Liver (tissue), 9 donors: ENCODE measurements around the gene UBE2E2. TPM values are rescaled to one million over a fixed set of nuclear protein-coding genes. Genes with fewer than 3 reads are reported as not detected.

Source experiments
- DNase-seq: peaks from one replicate; pipeline ENCODE4 v3.0.0-alpha.2; 2017; ENCODE audit warnings: low spot score
- H3K27ac ChIP-seq, 2 donors: one replicate each; pipeline ENCODE4 v1.7.0; 2013; ENCODE audit warnings: inconsistent platforms in 2 of 2, low read length in 2 of 2, control low read depth in 1 of 2, low read depth in 1 of 2, mild to moderate bottlenecking in 1 of 2
- H3K27me3 ChIP-seq, 4 donors: one replicate each; pipeline versions ENCODE4 v1.6.1 to v1.7.0; 2013; ENCODE audit warnings: low read length in 3 of 4, inconsistent platforms in 1 of 4, mild to moderate bottlenecking in 1 of 4, moderate library complexity in 1 of 4; ENCODE audit not compliant: control insufficient read depth in 4 of 4, insufficient read depth in 4 of 4
- H3K36me3 ChIP-seq, 4 donors: one replicate each; pipeline versions ENCODE4 v1.6.1 to v1.7.0; 2013; ENCODE audit warnings: low read length in 3 of 4, mild to moderate bottlenecking in 3 of 4, low read depth in 1 of 4, moderate library complexity in 1 of 4; ENCODE audit not compliant: control insufficient read depth in 4 of 4, insufficient read depth in 3 of 4
- H3K4me1 ChIP-seq, 4 donors: one replicate each; pipeline versions ENCODE4 v1.6.1 to v1.7.0; 2013; ENCODE audit warnings: low read length in 3 of 4, mild to moderate bottlenecking in 3 of 4, moderate library complexity in 1 of 4; ENCODE audit not compliant: control insufficient read depth in 4 of 4, insufficient read depth in 4 of 4
- H3K4me3 ChIP-seq, 3 donors: one replicate each; pipeline versions ENCODE4 v1.6.1 to v1.7.0; 2013; ENCODE audit warnings: low read length in 3 of 3, control low read depth in 1 of 3, low read depth in 1 of 3, mild to moderate bottlenecking in 1 of 3
- H3K9ac ChIP-seq, 2 donors: one replicate each; pipeline ENCODE4 v1.7.0; 2013; ENCODE audit warnings: low read length in 2 of 2, mild to moderate bottlenecking in 2 of 2, moderate library complexity in 2 of 2, control low read depth in 1 of 2, low read depth in 1 of 2
- H3K9me3 ChIP-seq, 4 donors: one replicate each; pipeline versions ENCODE4 v1.6.1 to v1.7.0; 2013; ENCODE audit warnings: low read length in 3 of 4; ENCODE audit not compliant: control insufficient read depth in 4 of 4
- FOXA1 ChIP-seq: IDR thresholded peaks from 2 replicates; pipeline ENCODE4 v1.6.1; 2016; ENCODE audit warnings: antibody characterized with exemption
- FOXA2 ChIP-seq: IDR thresholded peaks from 2 replicates; pipeline ENCODE4 v1.6.1; 2016; ENCODE audit warnings: antibody characterized with exemption
- GABPA ChIP-seq, 2 donors: IDR thresholded peaks in 1 of 2; conservative IDR thresholded peaks in 1 of 2; 2 replicates each; pipeline ENCODE4 v1.6.1; 2016; ENCODE audit warnings: antibody characterized with exemption in 2 of 2, mild to moderate bottlenecking in 1 of 2, moderate library complexity in 1 of 2
- HNF4A ChIP-seq, 2 donors: conservative IDR thresholded peaks; 2 replicates each; pipeline ENCODE4 v1.6.1; 2016; ENCODE audit warnings: antibody characterized with exemption in 2 of 2, mild to moderate bottlenecking in 2 of 2
- RAD21 ChIP-seq, 2 donors: IDR thresholded peaks; 2 replicates each; pipeline ENCODE4 v1.6.1; 2016; ENCODE audit warnings: antibody characterized with exemption in 2 of 2, mild to moderate bottlenecking in 2 of 2
- RXRA ChIP-seq, 2 donors: IDR thresholded peaks; 2 replicates each; pipeline ENCODE4 v1.6.1; 2017 to 2018; ENCODE audit warnings: antibody characterized with exemption in 2 of 2, mild to moderate bottlenecking in 1 of 2
- SP1 ChIP-seq: IDR thresholded peaks from 2 replicates; pipeline ENCODE4 v1.6.1; 2018; ENCODE audit warnings: antibody characterized with exemption, mild to moderate bottlenecking
- TAF1 ChIP-seq: conservative IDR thresholded peaks from 2 replicates; pipeline ENCODE4 v1.6.1; 2016; ENCODE audit warnings: antibody characterized with exemption, mild to moderate bottlenecking
- YY1 ChIP-seq: IDR thresholded peaks from 2 replicates; pipeline ENCODE4 v1.6.1; 2016; ENCODE audit warnings: antibody characterized with exemption, mild to moderate bottlenecking
- WGBS: extraction: QIAGEN DNeasy Blood & Tissue Kit; methylation state at CpG from one replicate; pipeline ENCODE4 v1.1.7; 2013; 5-methylcytosine and 5-hydroxymethylcytosine counted together
- polyA plus RNA-seq, 2 donors: library from polyadenylated mRNA; stranded (reverse) in 1 of 2; unstranded in 1 of 2; fragments of 200-250 nt in 1 of 2; fragments of >200 nt in 1 of 2; fragmentation: Nextera tagmentation in 1 of 2; extraction: Ambion mirVana in 1 of 2; gene quantifications; one replicate each; pipeline versions ENCODE4 v1.2.1 to v1.2.3, GENCODE V29; 2013 to 2015
- total RNA-seq, 2 donors: library from RNA; depleted of rRNA; stranded (reverse); fragments of >200 nt; gene quantifications; one replicate each; pipeline ENCODE4 v1.2.3, GENCODE V29; 2014
- TF ChIP-seq, protein P1 (sequence below): fragments of 150-350 bp; IDR thresholded peaks from 2 replicates; pipeline ENCODE4 v1.5.1; 2017; ENCODE audit warnings: improper control_type of control experiment, low read depth, low read length; ENCODE audit not compliant: missing input control
- TF ChIP-seq, protein P2 (sequence below): IDR thresholded peaks from 2 replicates; pipeline ENCODE4 v1.6.1; 2016; ENCODE audit warnings: antibody characterized with exemption
- TF ChIP-seq, protein P3 (sequence below): IDR thresholded peaks from 2 replicates; pipeline ENCODE4 v1.6.1; 2016; ENCODE audit warnings: antibody characterized with exemption
- TF ChIP-seq, protein P4 (sequence below): IDR thresholded peaks from 2 replicates; pipeline ENCODE4 v1.6.1; 2016; ENCODE audit warnings: antibody characterized with exemption, mild to moderate bottlenecking
- donor health status: healthy.
- donor health status: healthy.
- donor health status: healthy.
- donor health status: healthy.
- donor health status: healthy.

The UBE2E2 gene
- total and polyA plus RNA-seq, 4 donors: 9.0 to 27.8 (median 16.8) TPM

DNA sequence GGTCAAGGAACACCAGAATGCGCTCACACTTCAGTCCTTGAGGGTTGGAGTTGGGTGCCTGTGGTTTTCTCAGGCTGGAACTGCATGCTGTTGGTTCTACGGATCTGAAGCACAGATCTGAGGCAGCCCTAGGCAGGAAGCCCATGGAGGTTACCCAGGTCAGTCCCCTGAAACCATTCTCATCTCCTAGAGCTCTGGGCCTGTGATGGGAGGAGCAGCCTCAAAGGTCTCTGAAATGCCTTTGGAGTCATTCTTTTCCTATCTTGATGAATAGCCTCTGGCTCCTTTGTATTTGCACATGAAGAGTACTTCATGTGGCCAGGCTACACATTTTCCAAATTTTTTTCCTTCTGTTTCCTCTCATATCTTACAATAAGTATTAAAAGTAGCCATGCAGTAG is 423.3 kb downstream of the UBE2E2 start:
- Histone ChIP-seq H3K4me1 (no peaks in the 10 kb centered on the region), H3K9me3 (peaks cover 5 to 13% (median 8%) of the 10 kb centered on the region in 4 donors), H3K9ac (no peak overlapping the region), H3K27ac (no peak overlapping the region), H3K36me3 (no peaks in the 10 kb centered on the region), H3K4me3 (no peak overlapping the region), H3K27me3 (no peaks in the 10 kb centered on the region)
- no peak for TF ChIP-seq HNF4A (conservative IDR thresholded peaks at IDR 0.05)
- TF ChIP-seq RXRA (IDR thresholded peaks at IDR 0.05): no peak
- no peak for TF ChIP-seq SP1
- TF ChIP-seq YY1: no peak
- 79% methylated on average over 2 of the region's 2 CpGs for WGBS
- no peak for DNase-seq

DNA sequence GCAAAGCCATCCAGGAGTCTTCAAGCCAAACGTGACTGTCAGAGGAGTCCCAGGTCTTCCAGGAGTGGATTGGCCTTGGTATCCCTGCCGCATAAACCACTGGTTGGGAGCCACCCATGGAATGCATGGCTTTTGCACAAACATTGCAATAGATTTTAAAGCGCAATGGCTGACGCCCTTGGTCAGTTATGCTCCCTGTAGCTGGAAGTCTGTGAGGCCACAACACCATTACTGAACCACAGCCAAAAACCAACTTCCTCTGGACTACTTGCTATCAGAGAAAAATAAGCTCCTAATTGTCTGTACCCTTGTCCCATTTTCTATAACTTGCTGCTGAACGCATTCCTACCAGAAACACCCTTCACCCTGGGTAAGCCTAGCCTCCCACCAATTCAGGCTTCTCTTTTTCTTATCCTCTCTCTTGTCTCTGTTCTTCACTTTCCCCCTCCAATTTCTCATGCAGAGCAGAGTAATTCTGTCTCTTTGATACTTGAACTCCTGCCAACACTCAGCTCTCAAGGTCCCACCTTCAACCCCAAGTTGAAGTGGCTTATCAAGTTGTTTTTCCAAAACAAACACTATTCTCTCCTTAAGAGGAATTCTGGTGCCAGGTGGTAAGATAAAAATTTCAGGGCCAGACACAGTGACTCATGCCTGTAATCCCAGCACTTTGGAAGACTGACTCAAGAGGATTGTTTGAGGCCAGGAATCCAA is 426.2 kb downstream of the UBE2E2 start:
- Histone ChIP-seq H3K36me3 (no peaks in the 10 kb centered on the region), H3K4me3 (no peak overlapping the region), H3K27me3 (no peaks in the 10 kb centered on the region), H3K4me1 (no peaks in the 10 kb centered on the region), H3K9ac (no peak overlapping the region), H3K27ac (no peak overlapping the region), H3K9me3 (peaks cover 3 to 8% (median 6%) of the 10 kb centered on the region in 4 donors)
- 73% methylated on average over 5 of the region's 5 CpGs for WGBS
- TF ChIP-seq RAD21 (IDR thresholded peaks at IDR 0.05) (no peak), FOXA1 (no peak), TAF1 (no peak), YY1 (no peak), SP1 (no peak), FOXA2 (no peak), GABPA (IDR thresholded peaks at IDR 0.05 in 1 of 2, conservative IDR thresholded peaks at IDR 0.05 in 1 of 2) (no peak)
- TF ChIP-seq, protein P1, sequence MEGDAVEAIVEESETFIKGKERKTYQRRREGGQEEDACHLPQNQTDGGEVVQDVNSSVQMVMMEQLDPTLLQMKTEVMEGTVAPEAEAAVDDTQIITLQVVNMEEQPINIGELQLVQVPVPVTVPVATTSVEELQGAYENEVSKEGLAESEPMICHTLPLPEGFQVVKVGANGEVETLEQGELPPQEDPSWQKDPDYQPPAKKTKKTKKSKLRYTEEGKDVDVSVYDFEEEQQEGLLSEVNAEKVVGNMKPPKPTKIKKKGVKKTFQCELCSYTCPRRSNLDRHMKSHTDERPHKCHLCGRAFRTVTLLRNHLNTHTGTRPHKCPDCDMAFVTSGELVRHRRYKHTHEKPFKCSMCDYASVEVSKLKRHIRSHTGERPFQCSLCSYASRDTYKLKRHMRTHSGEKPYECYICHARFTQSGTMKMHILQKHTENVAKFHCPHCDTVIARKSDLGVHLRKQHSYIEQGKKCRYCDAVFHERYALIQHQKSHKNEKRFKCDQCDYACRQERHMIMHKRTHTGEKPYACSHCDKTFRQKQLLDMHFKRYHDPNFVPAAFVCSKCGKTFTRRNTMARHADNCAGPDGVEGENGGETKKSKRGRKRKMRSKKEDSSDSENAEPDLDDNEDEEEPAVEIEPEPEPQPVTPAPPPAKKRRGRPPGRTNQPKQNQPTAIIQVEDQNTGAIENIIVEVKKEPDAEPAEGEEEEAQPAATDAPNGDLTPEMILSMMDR: no peak
- TF ChIP-seq, protein P2, sequence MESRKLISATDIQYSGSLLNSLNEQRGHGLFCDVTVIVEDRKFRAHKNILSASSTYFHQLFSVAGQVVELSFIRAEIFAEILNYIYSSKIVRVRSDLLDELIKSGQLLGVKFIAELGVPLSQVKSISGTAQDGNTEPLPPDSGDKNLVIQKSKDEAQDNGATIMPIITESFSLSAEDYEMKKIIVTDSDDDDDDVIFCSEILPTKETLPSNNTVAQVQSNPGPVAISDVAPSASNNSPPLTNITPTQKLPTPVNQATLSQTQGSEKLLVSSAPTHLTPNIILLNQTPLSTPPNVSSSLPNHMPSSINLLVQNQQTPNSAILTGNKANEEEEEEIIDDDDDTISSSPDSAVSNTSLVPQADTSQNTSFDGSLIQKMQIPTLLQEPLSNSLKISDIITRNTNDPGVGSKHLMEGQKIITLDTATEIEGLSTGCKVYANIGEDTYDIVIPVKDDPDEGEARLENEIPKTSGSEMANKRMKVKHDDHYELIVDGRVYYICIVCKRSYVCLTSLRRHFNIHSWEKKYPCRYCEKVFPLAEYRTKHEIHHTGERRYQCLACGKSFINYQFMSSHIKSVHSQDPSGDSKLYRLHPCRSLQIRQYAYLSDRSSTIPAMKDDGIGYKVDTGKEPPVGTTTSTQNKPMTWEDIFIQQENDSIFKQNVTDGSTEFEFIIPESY: no peak
- TF ChIP-seq, protein P3, sequence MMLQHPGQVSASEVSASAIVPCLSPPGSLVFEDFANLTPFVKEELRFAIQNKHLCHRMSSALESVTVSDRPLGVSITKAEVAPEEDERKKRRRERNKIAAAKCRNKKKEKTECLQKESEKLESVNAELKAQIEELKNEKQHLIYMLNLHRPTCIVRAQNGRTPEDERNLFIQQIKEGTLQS: no peak
- TF ChIP-seq, protein P4, sequence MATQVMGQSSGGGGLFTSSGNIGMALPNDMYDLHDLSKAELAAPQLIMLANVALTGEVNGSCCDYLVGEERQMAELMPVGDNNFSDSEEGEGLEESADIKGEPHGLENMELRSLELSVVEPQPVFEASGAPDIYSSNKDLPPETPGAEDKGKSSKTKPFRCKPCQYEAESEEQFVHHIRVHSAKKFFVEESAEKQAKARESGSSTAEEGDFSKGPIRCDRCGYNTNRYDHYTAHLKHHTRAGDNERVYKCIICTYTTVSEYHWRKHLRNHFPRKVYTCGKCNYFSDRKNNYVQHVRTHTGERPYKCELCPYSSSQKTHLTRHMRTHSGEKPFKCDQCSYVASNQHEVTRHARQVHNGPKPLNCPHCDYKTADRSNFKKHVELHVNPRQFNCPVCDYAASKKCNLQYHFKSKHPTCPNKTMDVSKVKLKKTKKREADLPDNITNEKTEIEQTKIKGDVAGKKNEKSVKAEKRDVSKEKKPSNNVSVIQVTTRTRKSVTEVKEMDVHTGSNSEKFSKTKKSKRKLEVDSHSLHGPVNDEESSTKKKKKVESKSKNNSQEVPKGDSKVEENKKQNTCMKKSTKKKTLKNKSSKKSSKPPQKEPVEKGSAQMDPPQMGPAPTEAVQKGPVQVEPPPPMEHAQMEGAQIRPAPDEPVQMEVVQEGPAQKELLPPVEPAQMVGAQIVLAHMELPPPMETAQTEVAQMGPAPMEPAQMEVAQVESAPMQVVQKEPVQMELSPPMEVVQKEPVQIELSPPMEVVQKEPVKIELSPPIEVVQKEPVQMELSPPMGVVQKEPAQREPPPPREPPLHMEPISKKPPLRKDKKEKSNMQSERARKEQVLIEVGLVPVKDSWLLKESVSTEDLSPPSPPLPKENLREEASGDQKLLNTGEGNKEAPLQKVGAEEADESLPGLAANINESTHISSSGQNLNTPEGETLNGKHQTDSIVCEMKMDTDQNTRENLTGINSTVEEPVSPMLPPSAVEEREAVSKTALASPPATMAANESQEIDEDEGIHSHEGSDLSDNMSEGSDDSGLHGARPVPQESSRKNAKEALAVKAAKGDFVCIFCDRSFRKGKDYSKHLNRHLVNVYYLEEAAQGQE: no peak
- no peak for DNase-seq
